ENCODE measurements around the gene MAT2B.

MAT2B gene

GRCh38 chr5:163508753-163509152 lies 3.3 kb downstream of the MAT2B start:
- Histone ChIP-seq H3K9ac (no peak overlapping the region), H3K4me3 (IDR thresholded peaks at IDR 0.05; ENCODE audit: insufficient read depth, low read depth, low read length) (no peak overlapping the region), H3K27ac (no peak overlapping the region), H4K20me1 (ENCODE audit: insufficient read depth) (0 out of 2 replicates have a peak, but pooled peaks cover 6% of the 10 kb centered on the region), H3K4me2 (no peak overlapping the region), H2AFZ (ENCODE audit: low read depth) (no peak overlapping the region), H3K27me3 (ENCODE audit: insufficient read depth, low read depth) (no peaks in the 10 kb centered on the region), H3K36me3 (ENCODE audit: insufficient read depth) (no peaks in the 10 kb centered on the region), H3K4me1 (ENCODE audit: low read depth, poor library complexity, severe bottlenecking) (peaks cover 15% of the 10 kb centered on the region), H3K79me2 (ENCODE audit: insufficient read depth, low read depth) (peaks cover 65% of the 10 kb centered on the region)
- TF ChIP-seq CTCF (conservative IDR thresholded peaks at IDR 0.05; ENCODE audit: low read depth, low read length), result no peak

GRCh38 chr5:163509291-163509951 lies 4.0 kb downstream of the MAT2B start:
- Histone ChIP-seq H3K4me3 (IDR thresholded peaks at IDR 0.05; ENCODE audit: insufficient read depth, low read depth, low read length) (no peak overlapping the region), H3K79me2 (ENCODE audit: insufficient read depth, low read depth) (peaks cover 65% of the 10 kb centered on the region), H2AFZ (ENCODE audit: low read depth) (no peak overlapping the region), H3K27me3 (ENCODE audit: insufficient read depth, low read depth) (no peaks in the 10 kb centered on the region), H4K20me1 (ENCODE audit: insufficient read depth) (0 out of 2 replicates have a peak, but pooled peaks cover 6% of the 10 kb centered on the region), H3K27ac (no peak overlapping the region), H3K4me2 (no peak overlapping the region), H3K4me1 (ENCODE audit: low read depth, poor library complexity, severe bottlenecking) (peaks cover 15% of the 10 kb centered on the region), H3K36me3 (ENCODE audit: insufficient read depth) (no peaks in the 10 kb centered on the region), H3K9ac (no peak overlapping the region)
- TF ChIP-seq CTCF (conservative IDR thresholded peaks at IDR 0.05; ENCODE audit: low read depth, low read length), result no peak

GRCh38 chr5:163512526-163512925 lies 7.1 kb downstream of the MAT2B start:
- Histone ChIP-seq H3K36me3 (ENCODE audit: insufficient read depth) (no peaks in the 10 kb centered on the region), H3K4me1 (ENCODE audit: low read depth, poor library complexity, severe bottlenecking) (peaks cover 11% of the 10 kb centered on the region)

GRCh38 chr5:163525096-163525495 lies 19.7 kb downstream of the MAT2B start:
- H3K4me1 ChIP-seq (ENCODE audit: low read depth, poor library complexity, severe bottlenecking), result no peaks in the 10 kb centered on the region
- no peak overlapping the region for H3K4me3 ChIP-seq (IDR thresholded peaks at IDR 0.05; ENCODE audit: insufficient read depth, low read depth, low read length)
- H3K9ac ChIP-seq, result no peak overlapping the region
- H2AFZ ChIP-seq (ENCODE audit: low read depth), result no peak overlapping the region
- TF ChIP-seq CTCF (conservative IDR thresholded peaks at IDR 0.05; ENCODE audit: low read depth, low read length), result no peak
- H3K4me2 ChIP-seq, result no peak overlapping the region
- no peaks in the 10 kb centered on the region for H4K20me1 ChIP-seq (ENCODE audit: insufficient read depth)
- H3K79me2 ChIP-seq (ENCODE audit: insufficient read depth, low read depth), result no peaks in the 10 kb centered on the region
- no peaks in the 10 kb centered on the region for H3K36me3 ChIP-seq (ENCODE audit: insufficient read depth)
- H3K27me3 ChIP-seq (ENCODE audit: insufficient read depth, low read depth), result no peaks in the 10 kb centered on the region
- no peak overlapping the region for H3K27ac ChIP-seq

More at GRCh38 chr5:163512526-163512925, 7.1 kb downstream of the MAT2B start:
- peaks cover 50% of the 10 kb centered on the region for H3K79me2 ChIP-seq (ENCODE audit: insufficient read depth, low read depth)
- no peak overlapping the region for H3K27ac ChIP-seq
- no peak overlapping the region for H2AFZ ChIP-seq (ENCODE audit: low read depth)
- H3K4me3 ChIP-seq (IDR thresholded peaks at IDR 0.05; ENCODE audit: insufficient read depth, low read depth, low read length), result no peak overlapping the region
- no peaks in the 10 kb centered on the region for H3K27me3 ChIP-seq (ENCODE audit: insufficient read depth, low read depth)
- TF ChIP-seq CTCF (conservative IDR thresholded peaks at IDR 0.05; ENCODE audit: low read depth, low read length), result no peak
- no peak overlapping the region for H3K9ac ChIP-seq
- H4K20me1 ChIP-seq (ENCODE audit: insufficient read depth), result no peaks in the 10 kb centered on the region
- no peak overlapping the region for H3K4me2 ChIP-seq
